ENCODE measurements around the gene ZSCAN5C.
"Not testable (repeated sequence)": the region's sequence is repeated elsewhere in the genome, so short reads cannot be mapped to it uniquely, and the experiment has no call there.

ZSCAN5C gene

DNA sequence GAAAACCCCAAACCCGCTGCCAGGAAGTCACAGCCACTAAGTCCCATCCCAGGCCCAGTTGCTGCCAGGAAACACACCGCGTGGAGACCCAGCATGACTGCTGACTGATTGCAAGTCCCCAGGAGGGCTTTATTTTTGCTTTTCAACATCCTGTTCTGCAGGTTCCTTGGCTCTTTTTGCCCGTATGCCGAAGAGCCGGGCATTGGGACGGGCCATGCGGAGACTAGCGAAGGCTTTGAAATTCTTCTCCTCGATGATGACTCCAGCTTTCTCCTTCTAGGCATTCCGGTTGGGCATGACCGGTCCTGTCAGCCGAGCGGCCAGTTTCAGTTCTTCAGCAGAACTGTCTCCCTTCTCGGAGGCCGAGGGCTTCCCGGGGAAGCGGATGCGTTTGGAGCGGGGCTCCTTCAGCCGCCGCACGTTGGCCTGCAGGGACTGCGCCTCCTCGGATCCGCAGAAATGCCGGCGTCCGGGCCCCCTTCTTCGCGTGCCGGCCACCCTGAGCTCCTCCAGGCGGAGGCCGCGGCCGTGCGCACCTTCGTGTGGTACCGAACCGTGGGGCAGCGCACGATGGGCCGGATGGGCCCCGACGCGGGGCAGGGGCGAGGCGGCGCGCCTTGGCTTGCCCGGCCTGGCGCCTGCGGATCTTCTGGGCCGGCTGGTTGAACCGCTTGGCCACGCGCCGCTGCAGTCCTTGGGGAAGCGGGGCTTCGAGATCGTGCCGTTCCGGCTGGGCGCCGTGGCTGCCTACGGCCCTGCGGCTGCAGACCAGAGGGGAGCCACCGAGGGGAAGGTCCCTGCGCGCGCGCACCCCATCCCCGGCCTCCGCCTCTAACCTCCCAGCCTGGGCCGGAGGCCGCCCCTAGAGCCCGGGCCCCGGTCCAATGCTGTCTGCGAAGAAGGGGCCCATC lies 15.2 kb downstream of the ZSCAN5C start:
- Mint-ChIP-seq H3K4me3 (no peak overlapping the region), H3K27me3 (ENCODE audit: low read depth) (peaks cover 12% of the 10 kb centered on the region), H3K36me3 (ENCODE audit: low read depth) (no peaks in the 10 kb centered on the region)

DNA sequence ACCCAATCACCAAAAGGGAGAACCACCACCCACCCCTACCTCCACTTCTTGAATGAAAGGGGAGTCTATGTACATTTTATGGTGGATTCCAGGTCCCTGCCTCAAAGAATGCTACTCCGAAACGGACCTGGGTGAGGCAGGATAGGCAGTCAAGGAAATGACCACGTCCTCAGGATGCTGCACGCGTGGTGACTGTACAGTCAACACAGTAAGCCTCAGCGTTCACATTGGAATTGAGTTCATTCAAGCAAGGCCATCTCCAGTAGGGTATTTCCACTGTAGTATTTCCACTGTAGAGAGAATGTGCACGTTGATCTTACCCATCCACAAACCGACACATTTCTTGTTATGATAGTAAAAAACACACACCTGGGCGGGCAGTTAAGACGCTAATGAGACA lies 16.9 kb downstream of the ZSCAN5C start:
- Mint-ChIP-seq H3K36me3 (ENCODE audit: low read depth) (no peaks in the 10 kb centered on the region), H3K4me3 (no peak overlapping the region), H3K4me1 (ENCODE audit: low read depth) (peaks cover 2% of the 10 kb centered on the region), H3K27me3 (ENCODE audit: low read depth) (peaks cover 12% of the 10 kb centered on the region), H3K9me3 (no peaks in the 10 kb centered on the region), H3K27ac (no peak overlapping the region)

More for the DNA sequence above, 15.2 kb downstream of the ZSCAN5C start:
- H3K27ac Mint-ChIP-seq: no peak overlapping the region
- H3K9me3 Mint-ChIP-seq: no peaks in the 10 kb centered on the region
- H3K4me1 Mint-ChIP-seq (ENCODE audit: low read depth): peaks cover 2% of the 10 kb centered on the region

DNA sequence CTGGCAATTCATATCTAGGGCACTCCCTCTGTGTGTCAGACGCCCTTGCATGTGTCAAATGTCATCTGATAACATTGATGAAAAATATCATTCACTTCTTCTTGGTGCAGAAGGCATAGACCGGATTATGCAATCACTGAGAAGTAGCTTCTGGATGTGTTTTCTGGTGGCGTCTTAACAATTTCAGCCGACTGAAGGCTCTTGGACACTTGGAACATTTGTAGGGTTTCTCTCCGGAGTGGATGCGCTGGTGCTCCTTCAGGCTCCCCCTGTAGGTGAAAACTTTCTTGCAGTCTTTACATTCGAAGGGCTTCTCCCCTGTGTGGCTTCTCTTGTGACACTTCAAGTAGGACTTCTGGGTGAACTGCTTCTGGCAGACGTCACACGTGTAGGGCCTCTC lies 19.4 kb downstream of the ZSCAN5C start:
- H3K9me3 Mint-ChIP-seq; H3K4me3 Mint-ChIP-seq; H3K36me3 Mint-ChIP-seq (ENCODE audit: low read depth); H3K27ac Mint-ChIP-seq; H3K27me3 Mint-ChIP-seq (ENCODE audit: low read depth); H3K4me1 Mint-ChIP-seq (ENCODE audit: low read depth): not testable (repeated sequence)

DNA sequence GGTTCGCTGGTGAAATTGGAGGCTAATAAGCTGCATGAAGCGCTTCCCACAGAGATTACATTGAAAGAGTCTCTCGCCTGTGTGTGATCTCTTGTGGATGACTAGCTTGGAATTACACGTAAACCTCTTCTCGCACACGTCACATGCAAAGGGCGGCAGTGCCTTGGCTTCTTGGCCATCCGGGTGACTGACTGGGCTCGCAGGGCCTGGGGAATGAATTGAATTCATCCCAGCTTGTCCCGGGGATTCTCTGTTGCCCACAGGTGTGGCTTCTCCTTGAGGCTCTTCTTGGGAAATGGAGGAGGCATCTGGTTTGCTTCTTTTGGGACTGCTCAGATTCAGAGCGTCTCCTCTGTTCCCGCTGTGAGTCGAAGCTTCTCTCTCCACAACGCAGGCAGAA lies 19.8 kb downstream of the ZSCAN5C start:
- Mint-ChIP-seq H3K27me3 (ENCODE audit: low read depth) (peaks cover 7% of the 10 kb centered on the region), H3K4me1 (ENCODE audit: low read depth) (peaks cover 2% of the 10 kb centered on the region), H3K36me3 (ENCODE audit: low read depth) (no peaks in the 10 kb centered on the region), H3K9me3 (no peaks in the 10 kb centered on the region), H3K27ac (no peak overlapping the region), H3K4me3 (no peak overlapping the region)

DNA sequence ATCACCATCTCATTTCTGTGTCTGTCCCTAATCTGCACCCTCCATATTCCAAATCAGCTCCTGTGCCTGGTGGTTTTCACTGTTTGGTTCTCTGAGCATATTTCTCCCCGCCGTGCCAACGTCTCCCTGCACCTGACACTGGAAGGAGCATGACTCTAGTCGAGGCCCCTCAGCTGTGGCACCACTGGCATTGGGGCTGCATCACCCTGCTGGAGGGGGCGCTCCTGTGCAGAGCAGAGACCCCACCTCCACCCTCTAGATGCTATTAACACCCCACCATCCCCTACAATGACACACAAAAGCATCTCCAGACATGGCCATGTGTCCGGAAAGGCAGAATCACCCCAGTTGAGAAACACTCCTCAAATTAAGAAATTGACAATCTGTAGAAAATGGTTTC lies 20.8 kb downstream of the ZSCAN5C start:
- Mint-ChIP-seq H3K27me3 (ENCODE audit: low read depth) (peaks cover 3% of the 10 kb centered on the region), H3K9me3 (no peaks in the 10 kb centered on the region), H3K36me3 (ENCODE audit: low read depth) (no peaks in the 10 kb centered on the region), H3K4me3 (no peak overlapping the region), H3K4me1 (ENCODE audit: low read depth) (no peaks in the 10 kb centered on the region), H3K27ac (no peak overlapping the region)

DNA sequence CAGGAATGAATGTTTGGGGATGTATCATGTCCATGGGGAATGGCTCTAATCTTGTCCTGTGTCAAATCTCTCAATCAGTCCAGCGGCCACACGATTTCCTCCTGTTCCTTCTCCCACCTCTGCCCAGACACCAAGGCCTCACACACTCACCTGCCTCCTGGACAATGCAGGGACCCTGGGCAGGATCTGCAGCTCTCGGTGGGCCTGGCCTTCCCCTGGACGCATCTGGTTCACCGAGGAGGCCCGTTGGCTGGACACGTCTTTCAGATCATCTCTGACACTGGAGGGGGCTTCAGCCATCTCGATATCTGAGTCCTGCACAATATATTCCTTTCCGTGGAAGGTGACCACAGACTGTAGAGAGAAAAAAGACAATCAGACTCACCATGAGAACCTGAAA lies 21.4 kb downstream of the ZSCAN5C start:
- Mint-ChIP-seq H3K9me3 (no peaks in the 10 kb centered on the region), H3K4me3 (no peak overlapping the region), H3K4me1 (ENCODE audit: low read depth) (no peaks in the 10 kb centered on the region), H3K27ac (no peak overlapping the region), H3K27me3 (ENCODE audit: low read depth) (no peaks in the 10 kb centered on the region), H3K36me3 (ENCODE audit: low read depth) (no peaks in the 10 kb centered on the region)

DNA sequence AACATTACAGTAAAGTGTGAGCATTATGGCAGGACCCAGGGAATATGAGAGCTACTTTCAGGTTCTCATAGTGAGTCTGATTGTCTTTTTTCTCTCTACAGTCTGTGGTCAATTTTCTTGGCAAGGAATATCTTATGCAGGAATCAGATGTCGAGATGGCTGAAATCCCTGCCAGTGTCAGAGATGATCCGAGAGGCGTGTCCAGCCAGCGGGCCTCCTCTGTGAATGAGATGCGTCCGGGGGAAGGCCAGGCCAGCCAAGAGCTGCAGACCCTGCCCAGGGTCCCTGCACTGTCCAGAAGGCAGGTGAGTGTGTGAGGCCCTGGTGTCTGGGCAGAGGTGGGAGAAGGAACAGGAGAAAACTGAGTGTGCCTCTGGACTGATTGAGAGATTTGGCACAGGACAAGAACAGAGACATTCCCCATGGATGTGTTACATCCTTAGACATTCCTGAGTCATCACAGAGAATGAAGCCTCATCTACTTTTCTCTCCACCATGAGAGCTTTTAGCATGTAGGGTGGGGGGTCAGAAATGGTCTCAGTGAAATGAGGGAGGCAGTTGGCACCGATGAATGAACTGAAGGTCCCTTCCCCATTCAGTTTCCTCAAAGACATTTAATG lies 43.2 kb downstream of the ZSCAN5C start:
- no peak overlapping the region for H3K4me3 Mint-ChIP-seq
- H3K9me3 Mint-ChIP-seq: no peaks in the 10 kb centered on the region
- H3K27ac Mint-ChIP-seq: no peak overlapping the region

DNA sequence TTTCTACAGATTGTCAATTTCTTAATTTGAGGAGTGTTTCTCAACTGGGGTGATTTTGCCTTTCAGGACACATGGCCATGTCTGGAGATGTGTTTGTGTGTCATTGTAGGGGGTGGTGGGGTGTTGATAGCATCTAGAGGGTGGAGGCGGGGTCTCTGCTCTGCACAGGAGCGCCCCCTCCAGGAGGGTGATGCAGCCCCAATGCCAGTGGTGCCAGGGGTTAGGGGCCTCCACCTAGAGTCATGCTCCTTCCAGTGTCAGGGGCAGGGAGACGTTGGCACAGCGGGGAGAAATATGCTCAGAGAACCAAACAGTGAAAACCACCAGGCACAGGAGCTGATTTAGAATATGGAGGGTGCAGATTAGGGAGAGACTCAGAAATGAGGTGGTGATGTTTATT lies 43.7 kb downstream of the ZSCAN5C start:
- not testable (repeated sequence) for H3K27me3 Mint-ChIP-seq (ENCODE audit: low read depth); H3K4me3 Mint-ChIP-seq; H3K9me3 Mint-ChIP-seq; H3K27ac Mint-ChIP-seq; H3K4me1 Mint-ChIP-seq (ENCODE audit: low read depth); H3K36me3 Mint-ChIP-seq (ENCODE audit: low read depth)

More for the DNA sequence above, 43.2 kb downstream of the ZSCAN5C start:
- Mint-ChIP-seq H3K27me3 (ENCODE audit: low read depth) (no peaks in the 10 kb centered on the region), H3K4me1 (ENCODE audit: low read depth) (no peaks in the 10 kb centered on the region), H3K36me3 (ENCODE audit: low read depth) (no peaks in the 10 kb centered on the region)

DNA sequence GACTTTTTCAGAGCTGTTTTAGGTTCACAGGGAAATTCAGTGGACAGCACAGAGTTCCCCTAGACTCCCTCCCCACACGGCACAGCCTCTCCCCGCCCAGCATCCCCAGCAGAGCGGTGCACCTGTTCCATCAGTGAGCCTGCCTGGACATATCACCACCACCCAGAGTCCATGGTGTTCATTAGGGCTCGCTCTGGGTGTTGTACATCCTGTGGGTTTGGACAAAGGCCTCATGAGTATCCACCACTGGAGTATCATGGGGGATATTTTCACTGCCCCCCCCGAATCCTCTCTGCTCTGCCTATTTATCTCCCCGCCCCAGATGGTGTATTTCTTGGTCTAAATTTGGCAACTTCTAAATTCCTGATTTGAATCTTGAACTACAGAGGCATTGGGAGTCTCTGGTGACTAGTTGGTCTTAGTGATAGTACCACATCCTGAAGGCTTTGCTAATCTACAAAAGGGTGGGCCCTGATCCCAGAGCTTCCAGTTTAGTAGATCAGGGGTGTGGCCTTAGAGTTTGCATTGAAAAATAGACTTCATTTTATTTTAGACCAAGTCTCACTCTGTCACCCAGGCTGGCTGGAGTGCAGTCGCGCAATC lies 46.8 kb downstream of the ZSCAN5C start:
- H3K4me1 Mint-ChIP-seq (ENCODE audit: low read depth); H3K27ac Mint-ChIP-seq; H3K27me3 Mint-ChIP-seq (ENCODE audit: low read depth); H3K36me3 Mint-ChIP-seq (ENCODE audit: low read depth); H3K9me3 Mint-ChIP-seq; H3K4me3 Mint-ChIP-seq: not testable (repeated sequence)

DNA sequence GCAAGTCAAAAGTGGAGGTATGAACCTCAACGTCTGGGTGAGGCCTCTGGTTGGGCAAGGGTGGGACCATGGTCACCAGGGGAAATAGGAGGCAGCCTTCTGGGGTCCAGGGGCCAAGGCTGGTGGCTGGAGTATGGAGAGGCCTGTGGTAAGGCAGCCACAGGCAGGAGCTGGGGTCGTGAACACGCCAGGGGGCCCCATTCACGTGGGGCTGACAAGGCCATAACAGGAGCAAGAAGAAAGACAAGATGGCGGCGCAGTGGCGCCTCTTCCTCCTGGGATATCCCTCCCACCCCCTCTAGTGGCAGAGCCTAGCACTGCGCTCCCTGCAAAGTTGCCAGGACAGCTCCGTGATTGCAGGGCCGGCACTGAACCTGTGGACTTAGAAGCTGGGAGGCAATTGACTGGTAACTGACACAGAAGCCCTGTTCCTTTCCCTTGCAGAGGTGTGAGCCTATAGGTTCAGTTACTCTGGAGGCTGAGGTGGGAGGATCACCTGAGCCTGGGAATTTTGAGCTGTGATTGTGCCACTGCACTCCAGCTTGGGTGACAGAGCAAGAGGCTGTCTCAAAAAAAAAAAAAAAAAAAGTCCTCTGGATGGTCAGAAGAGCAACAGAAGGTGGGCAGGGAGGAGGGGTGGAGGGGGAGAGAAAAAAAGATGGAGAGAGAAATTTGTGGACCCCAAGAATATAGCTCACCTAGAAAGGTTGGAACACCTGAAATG lies 50.8 kb downstream of the ZSCAN5C start:
- Mint-ChIP-seq H3K4me3 (no peak overlapping the region), H3K27me3 (ENCODE audit: low read depth) (no peaks in the 10 kb centered on the region), H3K9me3 (peaks cover 9% of the 10 kb centered on the region), H3K36me3 (ENCODE audit: low read depth) (no peaks in the 10 kb centered on the region), H3K4me1 (ENCODE audit: low read depth) (peaks cover 2% of the 10 kb centered on the region), H3K27ac (no peak overlapping the region)

DNA sequence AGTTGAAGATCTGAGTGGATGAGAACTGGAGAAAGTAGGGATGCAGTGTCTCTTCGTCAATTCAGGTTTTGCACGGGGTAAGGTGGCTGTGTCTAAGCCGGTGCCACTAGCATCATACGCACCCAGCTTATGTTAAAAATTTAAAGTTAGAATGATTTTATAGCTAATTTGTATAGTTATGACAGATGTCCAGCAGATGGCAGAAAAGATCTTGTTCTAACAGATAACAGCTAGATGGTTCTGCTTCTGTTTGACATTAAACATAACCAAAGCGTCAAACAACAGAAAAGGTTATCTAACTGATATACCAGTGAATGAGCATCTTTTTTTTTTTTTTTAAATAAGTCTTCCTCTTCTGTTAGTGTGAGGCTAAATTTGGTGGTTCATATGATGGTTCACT lies 51.7 kb downstream of the ZSCAN5C start:
- no peaks in the 10 kb centered on the region for H3K36me3 Mint-ChIP-seq (ENCODE audit: low read depth)
- H3K4me3 Mint-ChIP-seq: no peak overlapping the region
- no peak overlapping the region for H3K27ac Mint-ChIP-seq
- no peaks in the 10 kb centered on the region for H3K27me3 Mint-ChIP-seq (ENCODE audit: low read depth)
- H3K9me3 Mint-ChIP-seq: peaks cover 9% of the 10 kb centered on the region
- H3K4me1 Mint-ChIP-seq (ENCODE audit: low read depth): peaks cover 2% of the 10 kb centered on the region

DNA sequence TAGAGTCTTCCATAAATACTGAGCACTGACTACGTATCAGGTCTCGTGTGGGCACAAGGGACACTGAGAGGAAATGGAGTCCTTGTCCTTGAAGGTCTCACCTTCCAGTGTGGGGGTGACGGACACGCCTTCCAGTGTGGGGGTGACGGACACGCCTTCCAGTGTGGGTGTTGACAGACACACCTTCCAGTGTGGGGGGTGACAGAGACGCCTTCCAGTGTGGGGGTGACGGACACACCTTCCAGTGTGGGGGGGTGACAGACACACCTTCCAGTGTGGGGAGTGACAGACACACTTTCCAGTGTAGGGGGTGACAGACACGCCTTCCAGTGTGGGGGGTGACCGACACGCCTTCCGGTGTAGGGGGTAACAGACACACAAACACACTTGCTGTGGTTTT lies 56.2 kb downstream of the ZSCAN5C start:
- Mint-ChIP-seq H3K4me3 (no peak overlapping the region), H3K4me1 (ENCODE audit: low read depth) (no peaks in the 10 kb centered on the region), H3K9me3 (no peaks in the 10 kb centered on the region), H3K27me3 (ENCODE audit: low read depth) (no peaks in the 10 kb centered on the region), H3K36me3 (ENCODE audit: low read depth) (no peaks in the 10 kb centered on the region), H3K27ac (no peak overlapping the region)
